ENCODE measurements around the gene ZNF610.

ZNF610 gene

GRCh38 chr19:52398081-52398441 is 62.0 kb downstream of the ZNF610 start:
- DNase-seq = no peak

DNA sequence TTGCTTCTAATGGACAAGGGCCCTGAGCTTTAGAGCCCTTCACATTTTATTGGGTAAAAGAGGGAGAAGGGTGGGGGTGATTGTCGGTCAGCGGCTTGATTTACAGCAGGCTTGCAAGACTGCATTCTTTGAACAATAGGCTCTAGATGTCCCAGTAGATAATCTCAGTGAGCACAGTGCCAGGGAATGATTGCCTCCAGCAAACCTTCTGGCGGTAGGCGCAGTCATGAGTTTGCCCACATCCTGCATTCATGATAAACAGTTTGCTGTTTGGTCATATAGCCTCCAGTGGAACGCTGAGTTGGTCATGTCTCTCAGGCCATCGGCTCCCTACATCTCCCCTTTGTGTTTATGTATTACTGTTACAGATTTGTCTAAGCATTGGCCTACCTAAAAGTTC is 74.2 kb downstream of the ZNF610 start:
- no peak for DNase-seq

- DNase-seq = no peak
Measured at GRCh38 chr19:52415711-52416110, 79.7 kb downstream of the ZNF610 start.
